K562 (cell line): Measurements from ENCODE around the gene ITSN1. TPM values are rescaled to one million over a fixed set of nuclear protein-coding genes. Genes with fewer than 3 reads are reported as not detected.

Experiments used
- CHD1 ChIP-seq: fragments of 200-600 bp; sonication (generic); IDR thresholded peaks from one replicate; pipeline ENCODE4 v1.6.1; 2012; ENCODE audit warnings: mild to moderate bottlenecking, moderate library complexity, low read length, inconsistent platforms
- CREB1 ChIP-seq, 2 experiments: sonication (generic) in 1 of 2; formaldehyde crosslinking in 1 of 2; IDR thresholded peaks; 2 replicates each; pipeline versions ENCODE4 v1.6.1 to v1.8.0; 2012 to 2022; ENCODE audit warnings: inconsistent platforms in 1 of 2, mild to moderate bottlenecking in 1 of 2, missing genetic modification reagents in 1 of 2, moderate library complexity in 1 of 2
- FUS ChIP-seq: fragments of 200-400 bp; formaldehyde crosslinking; optimal IDR thresholded peaks from 2 replicates; pipeline ENCODE3; 2017; ENCODE audit warnings: low read depth, low read length
- GABPB2 ChIP-seq: fragments of 250-450 bp; sonication (Bioruptor Pico); conservative IDR thresholded peaks from 2 replicates; pipeline ENCODE4 v1.5.1; 2021; ENCODE audit warnings: mild to moderate bottlenecking
- MYC ChIP-seq, 2 experiments: fragments of 250-450 bp in 1 of 2; sonication (Bioruptor Pico) in 1 of 2; IDR thresholded peaks; 2 replicates each; pipeline versions ENCODE4 v1.5.1 to v1.6.1; 2012 to 2021; ENCODE audit warnings: low read depth in 2 of 2, borderline replicate concordance in 1 of 2, improper control_type of control experiment in 1 of 2, low read length in 1 of 2, mild to moderate bottlenecking in 1 of 2, moderate library complexity in 1 of 2
- NBN ChIP-seq: fragments of 450-650 bp; IDR thresholded peaks from 2 replicates; pipeline ENCODE4 v1.6.1; 2016; ENCODE audit warnings: low read depth, mild to moderate bottlenecking
- NCOA6 ChIP-seq: fragments of 450-650 bp; IDR thresholded peaks from 2 replicates; pipeline ENCODE4 v1.6.1; 2017; ENCODE audit warnings: mild to moderate bottlenecking
- NR2C2 ChIP-seq, 2 experiments: fragments of 200-800 bp in 1 of 2; sonication (Bioruptor generic) in 1 of 2; sonication (generic) in 1 of 2; formaldehyde crosslinking in 1 of 2; IDR thresholded peaks; 2 replicates each; pipeline versions ENCODE4 v1.6.1 to v1.8.0; 2016 to 2022; ENCODE audit warnings: mild to moderate bottlenecking in 1 of 2, missing compliant biosample characterization in 1 of 2, missing genetic modification characterization in 1 of 2, missing genetic modification reagents in 1 of 2
- NR4A1 ChIP-seq, 2 experiments: fragments of 250-450 bp in 1 of 2; fragments of 450-650 bp in 1 of 2; sonication (Bioruptor Pico) in 1 of 2; IDR thresholded peaks; 2 replicates each; pipeline versions ENCODE4 v1.4.0 to v1.6.1; 2016 to 2020; ENCODE audit warnings: mild to moderate bottlenecking in 2 of 2, missing compliant biosample characterization in 1 of 2, missing genetic modification characterization in 1 of 2, moderate library complexity in 1 of 2
- STAG1 ChIP-seq: sonication (generic); formaldehyde crosslinking; IDR thresholded peaks from 2 replicates; pipeline ENCODE4 v1.5.0; 2020; ENCODE audit warnings: missing genetic modification reagents, borderline replicate concordance
- TRIM28 ChIP-seq: fragments of 450-650 bp; IDR thresholded peaks from 2 replicates; pipeline ENCODE4 v1.6.1; 2017
- XRCC4 ChIP-seq: IDR thresholded peaks from one replicate; pipeline ENCODE4 v1.6.1; 2011; ENCODE audit not compliant: insufficient read depth, insufficient read length; ENCODE audit errors: extremely low read depth
- YY1 ChIP-seq, 3 experiments: IDR thresholded peaks; 2 replicates each; pipeline ENCODE4 v1.6.1; 2011; ENCODE audit warnings: low read length in 2 of 3, mild to moderate bottlenecking in 2 of 3, moderate library complexity in 2 of 3, borderline replicate concordance in 1 of 3, control low read depth in 1 of 3, low read depth in 1 of 3; ENCODE audit not compliant: insufficient read depth in 3 of 3, insufficient replicate concordance in 2 of 3, control insufficient read depth in 1 of 3, insufficient read length in 1 of 3; ENCODE audit errors: extremely low read depth in 1 of 3
- ZNF41 ChIP-seq: fragments of 250-450 bp; sonication (Bioruptor Pico); conservative IDR thresholded peaks from 2 replicates; pipeline ENCODE4 v1.4.0; 2020; ENCODE audit warnings: mild to moderate bottlenecking
- polyA plus RNA-seq, 8 experiments: library from polyadenylated mRNA; depleted of rRNA in 4 of 8; stranded (reverse) in 5 of 8; unstranded in 3 of 8; fragments of >200 nt; fragmentation: Nextera tagmentation in 2 of 8; fragmentation: Illumina TruSeq in 1 of 8; extraction: Ambion mirVana in 2 of 8; extraction: Trizol in 1 of 8; gene quantifications; 2 replicates each; pipeline versions ENCODE4 v1.2.1 to v1.2.3, GENCODE V29; 2011 to 2014; ENCODE audit warnings: inconsistent platforms in 1 of 8, missing spikeins in 1 of 8
- total RNA-seq, 7 experiments: library from RNA; depleted of rRNA in 6 of 7; stranded (reverse); fragments of >200 nt in 6 of 7; fragmentation: Illumina TruSeq in 2 of 7; extraction: Trizol in 2 of 7; gene quantifications; 2 replicates each; pipeline versions ENCODE4 v1.2.1 to v1.2.3, GENCODE V29; 2011 to 2021; ENCODE audit warnings: low replicate concordance in 1 of 7
- TF ChIP-seq, protein P1 (sequence below): fragments of 450-650 bp; IDR thresholded peaks from 2 replicates; pipeline ENCODE4 v1.6.1; 2016; ENCODE audit warnings: missing biosample characterization, missing genetic modification characterization
- TF ChIP-seq, protein P2 (sequence below): fragments of 450-650 bp; IDR thresholded peaks from 2 replicates; pipeline ENCODE4 v1.6.1; 2016; ENCODE audit warnings: antibody characterized with exemption

The ITSN1 gene
- total and polyA plus RNA-seq, 9 of the 15 experiments (the other 6 are each of a cell fraction or from before 2014, with no cell fraction given), result 1.1 to 12.6 (median 4.8) TPM

DNA sequence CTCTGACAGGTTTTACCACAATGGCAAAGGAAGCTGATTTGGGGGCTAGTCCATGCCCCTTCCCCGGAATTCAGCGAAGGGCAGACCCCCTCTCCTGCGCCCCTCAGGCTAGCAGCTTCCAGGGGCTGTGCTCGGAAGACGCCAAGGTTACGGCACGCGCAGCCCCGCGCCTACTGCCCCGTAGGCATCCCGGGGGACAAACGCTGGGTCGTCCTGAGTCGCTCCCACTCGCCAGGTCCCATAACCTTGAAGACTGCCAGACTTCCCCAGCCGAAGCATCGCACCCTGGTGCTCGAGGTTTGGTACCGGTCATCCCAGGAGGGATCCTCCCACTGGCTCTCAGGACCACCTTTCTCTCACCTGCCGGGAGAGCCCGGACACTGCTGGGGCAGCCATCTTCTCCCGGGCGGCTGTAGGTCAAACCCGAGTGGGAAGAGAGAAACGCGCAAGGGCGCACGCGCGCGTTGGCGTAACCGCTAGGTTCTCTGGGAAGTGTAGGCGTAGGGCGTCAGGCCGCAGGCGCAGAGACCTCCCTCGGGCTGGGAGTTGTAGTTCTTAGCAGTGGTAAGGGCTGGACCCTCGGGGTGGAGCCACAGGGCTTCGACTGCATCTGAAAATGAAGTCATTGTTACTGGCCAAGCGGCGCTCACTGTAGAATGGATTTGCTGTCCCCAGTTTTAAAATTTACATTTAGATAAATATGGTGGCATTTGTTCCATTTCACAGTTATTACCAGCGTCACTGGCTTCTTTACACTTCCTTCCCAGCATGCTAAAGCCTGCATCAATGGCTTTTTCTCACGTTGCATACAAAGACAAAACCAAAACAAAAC is 273.3 kb downstream of the ITSN1 start, which contains the start of gene ATP5PO (continued):
- TF ChIP-seq, protein P1, sequence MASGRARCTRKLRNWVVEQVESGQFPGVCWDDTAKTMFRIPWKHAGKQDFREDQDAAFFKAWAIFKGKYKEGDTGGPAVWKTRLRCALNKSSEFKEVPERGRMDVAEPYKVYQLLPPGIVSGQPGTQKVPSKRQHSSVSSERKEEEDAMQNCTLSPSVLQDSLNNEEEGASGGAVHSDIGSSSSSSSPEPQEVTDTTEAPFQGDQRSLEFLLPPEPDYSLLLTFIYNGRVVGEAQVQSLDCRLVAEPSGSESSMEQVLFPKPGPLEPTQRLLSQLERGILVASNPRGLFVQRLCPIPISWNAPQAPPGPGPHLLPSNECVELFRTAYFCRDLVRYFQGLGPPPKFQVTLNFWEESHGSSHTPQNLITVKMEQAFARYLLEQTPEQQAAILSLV (tag), result 0 out of 2 replicates have a peak, but pooled peaks have one; percentile 8
- TF ChIP-seq TRIM28 (no peak), YY1 (IDR thresholded peaks at IDR 0.05; ENCODE audit: borderline replicate concordance in 1 of 3, control insufficient read depth in 1 of 3, extremely low read depth in 1 of 3, insufficient read depth in 3 of 3, insufficient read length in 1 of 3, insufficient replicate concordance in 2 of 3, low read depth in 1 of 3, low read length in 2 of 3) (peak; percentile 81 to 98 (median 92)), ZNF41 (CRISPR knock-in tag) (no peak), XRCC4 (no peak), NR4A1 (CRISPR knock-in tag; IDR thresholded peaks at IDR 0.05) (no peak), NR4A1 (tag; IDR thresholded peaks at IDR 0.05) (no peak), FUS (no peak), GABPB2 (CRISPR knock-in tag) (peak; percentile 45; the same call in 1 of the 2 replicates), NBN (no peak), NR2C2 (CRISPR knock-in tag; IDR thresholded peaks at IDR 0.05) (0 out of 2 replicates have a peak, but pooled peaks have one; percentile 23), NR2C2 (tag; IDR thresholded peaks at IDR 0.05) (peak; percentile 87), MYC (IDR thresholded peaks at IDR 0.05; ENCODE audit: low read depth, low read length) (no peak; the same call in 1 of the 2 replicates), MYC (CRISPR knock-in tag; IDR thresholded peaks at IDR 0.05; ENCODE audit: borderline replicate concordance, low read depth) (peak; percentile 76; the same call in 1 of the 2 replicates), CHD1 (peak; percentile 85), NCOA6 (no peak), CREB1 (IDR thresholded peaks at IDR 0.05) (peak; percentile 71), CREB1 (CRISPR knock-in tag; IDR thresholded peaks at IDR 0.05) (peak; percentile 50; the same call in 1 of the 2 replicates), STAG1 (no peak)
- TF ChIP-seq, protein P2, sequence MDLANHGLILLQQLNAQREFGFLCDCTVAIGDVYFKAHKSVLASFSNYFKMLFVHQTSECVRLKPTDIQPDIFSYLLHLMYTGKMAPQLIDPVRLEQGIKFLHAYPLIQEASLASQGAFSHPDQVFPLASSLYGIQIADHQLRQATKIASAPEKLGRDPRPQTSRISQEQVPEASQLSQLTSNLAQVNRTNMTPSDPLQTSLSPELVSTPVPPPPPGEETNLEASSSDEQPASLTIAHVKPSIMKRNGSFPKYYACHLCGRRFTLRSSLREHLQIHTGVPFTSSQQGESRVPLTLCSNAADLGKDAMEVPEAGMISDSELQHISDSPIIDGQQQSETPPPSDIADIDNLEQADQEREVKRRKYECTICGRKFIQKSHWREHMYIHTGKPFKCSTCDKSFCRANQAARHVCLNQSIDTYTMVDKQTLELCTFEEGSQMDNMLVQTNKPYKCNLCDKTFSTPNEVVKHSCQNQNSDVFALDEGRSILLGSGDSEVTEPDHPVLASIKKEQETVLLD, result peak; percentile 99
